Activated naive CD8-positive, alpha-beta T cell treated with anti-CD3 and anti-CD28 coated beads for 36 hours (primary cell): Measurements from ENCODE around the gene AAK1. TPM values are rescaled to one million over a fixed set of nuclear protein-coding genes. Genes with fewer than 3 reads are reported as not detected.

ENCODE experiments used
- DNase-seq: peaks from one replicate; pipeline ENCODE4 v3.0.0; 2021
- H3K27ac Mint-ChIP-seq: one replicate; pipeline ENCODE4 v1.8.0; 2022; ENCODE audit warnings: mild to moderate bottlenecking, moderate library complexity, mixed read lengths
- H3K27me3 Mint-ChIP-seq: one replicate; pipeline ENCODE4 v1.8.0; 2022; ENCODE audit warnings: mild to moderate bottlenecking, mixed read lengths
- H3K36me3 Mint-ChIP-seq: one replicate; pipeline ENCODE4 v1.8.0; 2021; ENCODE audit warnings: mild to moderate bottlenecking, mixed read lengths
- H3K4me1 Mint-ChIP-seq: one replicate; pipeline ENCODE4 v1.8.0; 2021; ENCODE audit warnings: mixed read lengths
- H3K4me3 Mint-ChIP-seq: one replicate; pipeline ENCODE4 v1.8.0; 2022; ENCODE audit warnings: mild to moderate bottlenecking, moderate library complexity, mixed read lengths
- H3K9me3 Mint-ChIP-seq: one replicate; pipeline ENCODE4 v1.8.0; 2022; ENCODE audit warnings: mixed read lengths
- total RNA-seq, 2 experiments: library from RNA; stranded (reverse); gene quantifications; one replicate each; pipeline ENCODE4 v1.2.3, GENCODE V29; 2021

AAK1 gene
- total RNA-seq, 2 experiments from 2014 or later: 78.3 to 85.4 TPM

GRCh38 chr2:69483696-69484095, 159.8 kb downstream of the AAK1 start:
- H3K27me3 Mint-ChIP-seq: no peaks in the 10 kb centered on the region
- no peak overlapping the region for H3K4me3 Mint-ChIP-seq
- no peaks in the 10 kb centered on the region for H3K9me3 Mint-ChIP-seq
- H3K4me1 Mint-ChIP-seq: peaks cover 14% of the 10 kb centered on the region
- DNase-seq: no peak
- peaks cover 27% of the 10 kb centered on the region for H3K36me3 Mint-ChIP-seq
- no peak overlapping the region for H3K27ac Mint-ChIP-seq

GRCh38 chr2:69483024-69483423, 160.5 kb downstream of the AAK1 start:
- H3K27me3 Mint-ChIP-seq: no peaks in the 10 kb centered on the region
- DNase-seq: no peak
- peaks cover 22% of the 10 kb centered on the region for H3K36me3 Mint-ChIP-seq
- H3K4me3 Mint-ChIP-seq: no peak overlapping the region
- H3K9me3 Mint-ChIP-seq: no peaks in the 10 kb centered on the region
- no peak overlapping the region for H3K27ac Mint-ChIP-seq
- H3K4me1 Mint-ChIP-seq: peaks cover 20% of the 10 kb centered on the region

- Mint-ChIP-seq H3K36me3 (peaks cover 24% of the 10 kb centered on the region), H3K4me3 (no peak overlapping the region), H3K27me3 (no peaks in the 10 kb centered on the region), H3K27ac (no peak overlapping the region), H3K4me1 (peaks cover 25% of the 10 kb centered on the region), H3K9me3 (no peaks in the 10 kb centered on the region)
- DNase-seq: no peak
Measured at GRCh38 chr2:69482471-69482870, 161.1 kb downstream of the AAK1 start.

- H3K4me3 Mint-ChIP-seq: no peak overlapping the region
- peaks cover 26% of the 10 kb centered on the region for H3K36me3 Mint-ChIP-seq
- no peak for DNase-seq
- H3K9me3 Mint-ChIP-seq: no peaks in the 10 kb centered on the region
- H3K4me1 Mint-ChIP-seq: peaks cover 36% of the 10 kb centered on the region
- H3K27me3 Mint-ChIP-seq: no peaks in the 10 kb centered on the region
- H3K27ac Mint-ChIP-seq: no peak overlapping the region
Measured at GRCh38 chr2:69481421-69481820, 162.1 kb downstream of the AAK1 start.

- H3K27me3 Mint-ChIP-seq: no peaks in the 10 kb centered on the region
- H3K4me3 Mint-ChIP-seq: no peak overlapping the region
- H3K4me1 Mint-ChIP-seq: peaks cover 40% of the 10 kb centered on the region
- peak overlapping the region; percentile 46 for H3K27ac Mint-ChIP-seq
- DNase-seq: no peak
- H3K9me3 Mint-ChIP-seq: no peaks in the 10 kb centered on the region
- peaks cover 29% of the 10 kb centered on the region for H3K36me3 Mint-ChIP-seq
Measured at GRCh38 chr2:69477627-69478026, 165.9 kb downstream of the AAK1 start.

- no peaks in the 10 kb centered on the region for H3K9me3 Mint-ChIP-seq
- peaks cover 41% of the 10 kb centered on the region for H3K4me1 Mint-ChIP-seq
- H3K27ac Mint-ChIP-seq: no peak overlapping the region
Measured at GRCh38 chr2:69474688-69475087, 168.9 kb downstream of the AAK1 start.

GRCh38 chr2:69471793-69472192, 171.7 kb downstream of the AAK1 start:
- no peak for DNase-seq
- H3K27ac Mint-ChIP-seq: no peak overlapping the region
- peaks cover 11% of the 10 kb centered on the region for H3K36me3 Mint-ChIP-seq
- H3K4me3 Mint-ChIP-seq: no peak overlapping the region
- H3K27me3 Mint-ChIP-seq: no peaks in the 10 kb centered on the region
- H3K4me1 Mint-ChIP-seq: peaks cover 19% of the 10 kb centered on the region
- H3K9me3 Mint-ChIP-seq: no peaks in the 10 kb centered on the region

More at GRCh38 chr2:69474688-69475087, 168.9 kb downstream of the AAK1 start:
- Mint-ChIP-seq H3K4me3 (no peak overlapping the region), H3K27me3 (no peaks in the 10 kb centered on the region), H3K36me3 (peaks cover 26% of the 10 kb centered on the region)
- no peak for DNase-seq

- no peak overlapping the region for H3K27ac Mint-ChIP-seq
- H3K4me1 Mint-ChIP-seq: peaks cover 12% of the 10 kb centered on the region
- H3K9me3 Mint-ChIP-seq: no peaks in the 10 kb centered on the region
- no peak overlapping the region for H3K4me3 Mint-ChIP-seq
- H3K36me3 Mint-ChIP-seq: peaks cover 15% of the 10 kb centered on the region
- no peaks in the 10 kb centered on the region for H3K27me3 Mint-ChIP-seq
- no peak for DNase-seq
Measured at GRCh38 chr2:69470911-69471310, 172.6 kb downstream of the AAK1 start.

- peaks cover 5% of the 10 kb centered on the region for H3K4me1 Mint-ChIP-seq
- H3K36me3 Mint-ChIP-seq: peaks cover 16% of the 10 kb centered on the region
- no peak overlapping the region for H3K27ac Mint-ChIP-seq
- DNase-seq: no peak
- no peak overlapping the region for H3K4me3 Mint-ChIP-seq
- no peaks in the 10 kb centered on the region for H3K27me3 Mint-ChIP-seq
- no peaks in the 10 kb centered on the region for H3K9me3 Mint-ChIP-seq
Measured at GRCh38 chr2:69469784-69470183, 173.8 kb downstream of the AAK1 start.

GRCh38 chr2:69469375-69469774, 174.2 kb downstream of the AAK1 start:
- Mint-ChIP-seq H3K27ac (peak overlapping the region; percentile 49), H3K4me3 (no peak overlapping the region), H3K36me3 (peaks cover 18% of the 10 kb centered on the region), H3K4me1 (peaks cover 5% of the 10 kb centered on the region), H3K27me3 (no peaks in the 10 kb centered on the region), H3K9me3 (no peaks in the 10 kb centered on the region)
- no peak for DNase-seq

GRCh38 chr2:69466728-69467127, 176.8 kb downstream of the AAK1 start:
- DNase-seq: no peak
- no peak overlapping the region for H3K4me3 Mint-ChIP-seq
- H3K36me3 Mint-ChIP-seq: peaks cover 32% of the 10 kb centered on the region
- H3K9me3 Mint-ChIP-seq: no peaks in the 10 kb centered on the region
- H3K27me3 Mint-ChIP-seq: no peaks in the 10 kb centered on the region
- no peak overlapping the region for H3K27ac Mint-ChIP-seq
- H3K4me1 Mint-ChIP-seq: peaks cover 6% of the 10 kb centered on the region

- no peak for DNase-seq
- Mint-ChIP-seq H3K36me3 (peaks cover 36% of the 10 kb centered on the region), H3K27ac (peak overlapping the region; percentile 48), H3K9me3 (no peaks in the 10 kb centered on the region), H3K4me3 (no peak overlapping the region), H3K27me3 (no peaks in the 10 kb centered on the region), H3K4me1 (peaks cover 6% of the 10 kb centered on the region)
Measured at GRCh38 chr2:69465513-69466456, 177.8 kb downstream of the AAK1 start.

- Mint-ChIP-seq H3K4me1 (peaks cover 5% of the 10 kb centered on the region), H3K27ac (no peak overlapping the region), H3K4me3 (no peak overlapping the region), H3K27me3 (no peaks in the 10 kb centered on the region), H3K9me3 (no peaks in the 10 kb centered on the region), H3K36me3 (peaks cover 39% of the 10 kb centered on the region)
- DNase-seq: no peak
Measured at GRCh38 chr2:69464575-69464974, 179.0 kb downstream of the AAK1 start.

- DNase-seq: no peak
- peaks cover 7% of the 10 kb centered on the region for H3K4me1 Mint-ChIP-seq
- no peak overlapping the region for H3K4me3 Mint-ChIP-seq
- no peaks in the 10 kb centered on the region for H3K27me3 Mint-ChIP-seq
- peaks cover 43% of the 10 kb centered on the region for H3K36me3 Mint-ChIP-seq
- H3K9me3 Mint-ChIP-seq: no peaks in the 10 kb centered on the region
- no peak overlapping the region for H3K27ac Mint-ChIP-seq
Measured at GRCh38 chr2:69462780-69463179, 180.8 kb downstream of the AAK1 start.

- no peak overlapping the region for H3K4me3 Mint-ChIP-seq
- H3K27ac Mint-ChIP-seq: no peak overlapping the region
- no peaks in the 10 kb centered on the region for H3K27me3 Mint-ChIP-seq
- H3K4me1 Mint-ChIP-seq: peaks cover 7% of the 10 kb centered on the region
- no peaks in the 10 kb centered on the region for H3K9me3 Mint-ChIP-seq
- H3K36me3 Mint-ChIP-seq: peaks cover 39% of the 10 kb centered on the region
- DNase-seq: no peak
Measured at GRCh38 chr2:69461404-69461803, 182.1 kb downstream of the AAK1 start.

GRCh38 chr2:69459936-69460335, 183.6 kb downstream of the AAK1 start:
- Mint-ChIP-seq H3K4me3 (no peak overlapping the region), H3K27me3 (no peaks in the 10 kb centered on the region), H3K27ac (no peak overlapping the region), H3K4me1 (peaks cover 15% of the 10 kb centered on the region), H3K36me3 (peaks cover 29% of the 10 kb centered on the region), H3K9me3 (no peaks in the 10 kb centered on the region)
- no peak for DNase-seq
